Eye (tissue), 1 donor: ENCODE results near the gene ASL.
"Not testable (repeated sequence)": the region's sequence is repeated elsewhere in the genome, so short reads cannot be mapped to it uniquely, and the experiment has no call there.

Source experiments
- DNase-seq: peaks from one replicate; pipeline ENCODE4 v3.0.0-alpha.2; 2015

Gene ASL

GRCh38 chr7:66075590-66076461 lies at the start of gene ASL:
Gene ASL (plus strand): TSS chr7:66075819. CDS start chr7:66076082, 263 bp downstream.
- DNase-seq, result peak; percentile 96

GRCh38 chr7:66028342-66028741 lies 47.3 kb upstream of the ASL start:
- not testable (repeated sequence) for DNase-seq

GRCh38 chr7:66033471-66034385 lies 41.9 kb upstream of the ASL start:
- peak; percentile 8 for DNase-seq

- not testable (repeated sequence) for DNase-seq
Measured at GRCh38 chr7:66034436-66035010, 41.1 kb upstream of the ASL start.

- DNase-seq, result no peak
Measured at GRCh38 chr7:66036382-66036781, 39.2 kb upstream of the ASL start.

GRCh38 chr7:66036788-66037187 lies 38.8 kb upstream of the ASL start:
- no peak for DNase-seq

GRCh38 chr7:66039094-66039670 lies 36.4 kb upstream of the ASL start:
- DNase-seq, result no peak

- DNase-seq, result peak; percentile 81
Measured at GRCh38 chr7:66043681-66044497, 31.7 kb upstream of the ASL start.

GRCh38 chr7:66044498-66044854 lies 31.1 kb upstream of the ASL start:
- not testable (repeated sequence) for DNase-seq

GRCh38 chr7:66047426-66047825 lies 28.2 kb upstream of the ASL start:
- no peak for DNase-seq

- DNase-seq, result not testable (repeated sequence)
Measured at GRCh38 chr7:66049886-66050285, 25.7 kb upstream of the ASL start.

GRCh38 chr7:66050337-66050957 lies 25.2 kb upstream of the ASL start:
- DNase-seq, result no peak

GRCh38 chr7:66050990-66051448 lies 24.6 kb upstream of the ASL start:
- DNase-seq, result peak; percentile 21

- DNase-seq, result no peak
Measured at GRCh38 chr7:66052447-66052846, 23.2 kb upstream of the ASL start.

- DNase-seq, result no peak
Measured at GRCh38 chr7:66054063-66054462, 21.6 kb upstream of the ASL start.

- no peak for DNase-seq
Measured at GRCh38 chr7:66055321-66055956, 20.2 kb upstream of the ASL start.

GRCh38 chr7:66060796-66061195 lies 14.8 kb upstream of the ASL start:
- no peak for DNase-seq

- no peak for DNase-seq
Measured at GRCh38 chr7:66069732-66070131, 5.9 kb upstream of the ASL start.

- DNase-seq, result no peak
Measured at GRCh38 chr7:66070222-66070621, 5.4 kb upstream of the ASL start.

GRCh38 chr7:66072208-66072607 lies 3.4 kb upstream of the ASL start:
- DNase-seq, result not testable (repeated sequence)
